ENCODE results near the gene FCRLB.
"Not testable (repeated sequence)": the region's sequence is repeated elsewhere in the genome, so short reads cannot be mapped to it uniquely, and the experiment has no call there.

The FCRLB gene

DNA sequence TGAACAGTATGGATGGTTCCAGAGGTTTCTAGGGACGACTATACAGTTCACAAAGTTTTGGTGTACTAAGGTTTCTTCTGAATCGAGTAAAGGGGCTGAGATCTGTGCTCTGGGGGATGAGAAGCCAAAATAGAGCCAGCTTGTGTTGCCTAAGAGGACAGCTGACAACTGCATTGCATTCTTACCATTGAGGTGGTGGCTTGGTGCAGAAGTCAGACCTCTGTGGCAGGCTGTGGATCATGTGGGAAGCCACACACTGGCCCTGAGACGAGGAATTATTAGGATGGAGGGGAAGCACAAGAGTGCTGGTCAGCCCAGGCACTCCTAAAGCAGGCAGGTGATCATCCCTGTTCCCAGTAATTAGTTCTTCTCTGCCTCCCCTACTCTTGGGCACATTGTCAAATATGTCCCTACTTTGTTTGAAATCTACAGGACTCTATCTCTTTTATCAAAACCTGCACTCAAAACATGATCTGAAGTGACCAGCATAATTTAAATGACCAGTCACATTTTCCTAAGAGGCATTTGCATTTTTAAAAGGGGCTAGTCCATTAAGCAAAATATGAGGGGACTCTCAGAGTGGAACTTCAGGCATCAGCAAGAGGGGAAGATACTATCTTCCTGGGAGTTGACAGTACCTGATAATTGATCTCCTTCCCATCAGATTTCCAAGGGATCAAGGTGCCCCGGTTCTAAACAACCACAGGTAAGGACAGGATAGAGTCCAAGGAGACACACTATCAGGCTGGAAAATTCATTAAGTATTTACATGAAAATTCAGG lies at the start of gene FCRLB:
Gene FCRLB (plus strand): TSS at position 589 of the 782 bp plus-strand sequence. CDS start 1,129 bp downstream, outside the sequence.
- DNase-seq (ENCODE audit: low read depth in 2 of 2): no peak

DNA sequence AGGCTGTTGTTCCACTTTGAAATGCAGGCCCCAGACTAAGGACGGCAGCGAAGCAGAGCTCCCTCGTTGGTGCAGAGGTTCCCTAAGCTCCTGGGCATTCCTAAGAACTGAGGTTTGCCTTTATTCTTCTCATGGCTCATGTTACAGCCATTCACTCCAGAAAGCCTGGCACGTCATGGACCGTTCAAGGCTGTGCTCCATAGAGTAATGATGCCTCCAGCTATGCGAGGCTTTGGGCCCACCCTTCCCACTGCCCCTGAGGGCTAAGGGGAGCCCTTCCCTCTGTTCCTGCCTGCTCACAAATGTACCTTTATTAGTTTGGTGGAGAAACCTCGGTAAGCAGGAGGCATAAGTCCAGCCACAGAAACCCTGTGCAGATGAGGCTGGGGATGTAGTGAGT lies 47.9 kb upstream of the FCRLB start:
- DNase-seq (ENCODE audit: low read depth in 2 of 2): not testable (repeated sequence)

- DNase-seq (ENCODE audit: low read depth in 2 of 2): not testable (repeated sequence)
Measured at GRCh38 chr1:161674447-161674846, 46.9 kb upstream of the FCRLB start.

DNA sequence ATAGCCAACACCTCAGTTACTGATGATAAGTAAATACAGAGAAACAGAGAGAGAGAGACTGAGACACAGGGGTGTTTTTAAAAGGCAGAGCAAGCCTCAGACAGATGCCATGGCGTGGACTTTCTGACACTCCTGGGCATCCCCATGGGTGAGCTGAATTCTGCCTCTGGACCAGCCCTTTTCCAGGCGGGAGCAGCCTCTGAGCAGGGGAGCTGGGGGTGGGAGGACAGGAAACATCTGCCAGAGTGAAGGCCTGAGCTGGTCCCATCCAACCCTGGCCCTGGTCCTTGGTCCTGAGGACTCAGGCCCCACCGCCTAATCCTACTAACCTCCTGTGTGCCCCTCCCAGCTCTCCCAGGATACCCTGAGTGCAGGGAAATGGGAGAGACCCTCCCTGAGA lies 46.4 kb upstream of the FCRLB start:
- DNase-seq (ENCODE audit: low read depth in 2 of 2): not testable (repeated sequence)

GRCh38 chr1:161676441-161676840 lies 44.9 kb upstream of the FCRLB start:
- DNase-seq (ENCODE audit: low read depth in 2 of 2): no peak

GRCh38 chr1:161676958-161677689 lies 44.2 kb upstream of the FCRLB start:
- DNase-seq (ENCODE audit: low read depth in 2 of 2): no peak

- DNase-seq (ENCODE audit: low read depth in 2 of 2): no peak
Measured at GRCh38 chr1:161678500-161678899, 42.8 kb upstream of the FCRLB start.

GRCh38 chr1:161681879-161682278 lies 39.5 kb upstream of the FCRLB start:
- DNase-seq (ENCODE audit: low read depth in 2 of 2): no peak

DNA sequence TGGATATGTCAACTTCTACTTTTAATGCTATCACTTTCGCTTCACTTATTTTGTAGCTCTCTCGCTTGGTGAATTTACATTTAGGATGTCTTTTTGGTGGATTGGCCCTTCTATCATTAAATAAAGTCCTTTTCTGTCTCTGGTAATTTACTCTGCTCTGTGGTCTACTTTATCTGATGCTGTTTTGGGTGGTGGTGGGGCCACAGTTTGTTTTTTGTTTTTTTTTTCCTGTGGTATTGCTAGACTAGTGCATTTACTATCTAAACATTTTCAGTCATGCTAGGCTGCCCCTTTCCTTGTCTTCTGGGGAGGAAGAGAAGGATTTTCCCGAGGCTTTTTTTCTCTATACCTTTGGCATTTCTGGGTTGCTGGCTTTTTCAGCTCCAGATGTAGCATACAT lies 32.4 kb upstream of the FCRLB start:
- no peak for DNase-seq (ENCODE audit: low read depth in 2 of 2)

DNA sequence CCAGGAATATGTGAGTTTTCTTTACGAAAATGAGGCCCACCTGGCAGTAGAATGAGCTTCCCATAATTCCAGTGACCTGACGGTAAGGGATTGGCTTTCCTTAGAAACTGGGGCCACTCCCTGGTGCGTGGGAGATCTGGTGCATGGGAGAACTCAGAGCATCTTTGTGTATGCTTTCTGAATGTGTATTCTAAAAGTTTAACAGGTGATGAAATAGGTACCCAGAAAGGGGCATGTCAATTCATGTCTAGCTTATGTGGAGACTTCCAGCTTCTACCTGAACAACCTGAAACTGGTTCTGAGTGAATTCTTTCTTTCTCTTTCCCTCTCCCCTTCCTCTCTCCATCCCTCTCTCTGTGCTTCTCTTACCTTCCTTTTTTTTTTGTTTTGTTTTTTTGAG lies 29.5 kb upstream of the FCRLB start:
- no peak for DNase-seq (ENCODE audit: low read depth in 2 of 2)

- DNase-seq (ENCODE audit: low read depth in 2 of 2): not testable (repeated sequence)
Measured at GRCh38 chr1:161693020-161693712, 28.2 kb upstream of the FCRLB start.

- DNase-seq (ENCODE audit: low read depth in 2 of 2): not testable (repeated sequence)
Measured at GRCh38 chr1:161698302-161698701, 23.0 kb upstream of the FCRLB start.

GRCh38 chr1:161702250-161702649 lies 19.1 kb upstream of the FCRLB start:
- DNase-seq (ENCODE audit: low read depth in 2 of 2): no peak

GRCh38 chr1:161705537-161705936 lies 15.8 kb upstream of the FCRLB start:
- DNase-seq (ENCODE audit: low read depth in 2 of 2): no peak

- no peak for DNase-seq (ENCODE audit: low read depth in 2 of 2)
Measured at GRCh38 chr1:161706113-161706481, 15.2 kb upstream of the FCRLB start.

DNA sequence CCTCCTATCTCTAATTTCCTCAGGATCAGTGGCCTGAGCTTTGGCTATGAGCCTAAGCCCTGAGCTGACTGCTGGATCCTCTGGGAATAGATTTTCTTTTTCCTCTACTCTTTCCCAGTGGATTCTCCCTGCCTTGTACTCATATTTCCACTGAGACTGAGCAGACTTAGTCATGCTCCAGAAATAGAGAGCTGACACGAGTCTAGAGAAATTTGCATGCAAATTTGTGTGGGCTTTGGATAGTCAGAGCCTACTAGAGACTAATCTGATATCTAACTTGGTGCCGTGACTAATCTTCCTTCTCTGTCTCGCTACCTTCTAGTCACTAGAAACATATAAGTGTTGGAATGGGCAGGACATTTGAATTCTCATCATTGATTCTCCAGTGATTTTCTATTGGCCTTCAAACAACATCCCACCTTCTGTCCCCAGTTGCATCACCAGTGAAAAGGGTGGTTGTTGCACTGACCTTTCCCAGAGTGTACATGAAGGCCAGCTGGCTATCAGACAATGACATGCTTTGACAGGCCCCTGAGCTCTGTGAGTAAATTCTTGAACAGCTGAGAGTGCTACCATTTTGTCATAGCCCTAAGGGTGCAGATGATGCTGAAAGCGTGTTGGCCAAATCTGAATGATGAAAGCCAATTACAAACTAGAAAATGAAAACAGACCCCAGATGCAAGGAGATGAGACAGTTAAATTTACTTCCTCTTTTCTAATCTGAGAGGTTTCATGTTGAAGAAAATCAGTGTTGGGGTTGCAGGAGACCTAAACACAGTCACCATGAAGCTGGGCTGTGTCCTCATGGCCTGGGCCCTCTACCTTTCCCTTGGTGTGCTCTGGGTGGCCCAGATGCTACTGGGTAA lies 14.6 kb upstream of the FCRLB start, which contains the start of gene FCRLA:
Gene FCRLA (plus strand): TSS at position 748 of the 866 bp plus-strand sequence. CDS start 36 bp downstream, at position 784.
- no peak for DNase-seq (ENCODE audit: low read depth in 2 of 2)

GRCh38 chr1:161707503-161707902 lies 13.8 kb upstream of the FCRLB start:
- no peak for DNase-seq (ENCODE audit: low read depth in 2 of 2)

GRCh38 chr1:161709373-161709772 lies 12.0 kb upstream of the FCRLB start:
- no peak for DNase-seq (ENCODE audit: low read depth in 2 of 2)

DNA sequence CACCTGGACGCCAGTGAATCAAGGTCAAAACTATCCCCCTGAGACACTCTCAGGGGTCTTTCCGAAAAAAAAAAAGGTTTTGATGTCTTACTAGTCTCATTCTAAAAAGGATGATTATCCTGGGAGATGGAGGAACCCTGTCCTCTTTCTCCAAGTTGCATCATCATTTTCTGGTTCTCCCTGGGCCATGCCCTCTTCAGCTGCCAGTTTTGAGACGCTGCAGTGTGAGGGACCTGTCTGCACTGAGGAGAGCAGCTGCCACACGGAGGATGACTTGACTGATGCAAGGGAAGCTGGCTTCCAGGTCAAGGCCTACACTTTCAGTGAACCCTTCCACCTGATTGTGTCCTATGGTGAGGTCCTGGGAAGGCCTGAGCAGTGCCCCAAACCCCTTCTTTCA lies 10.8 kb upstream of the FCRLB start:
- no peak for DNase-seq (ENCODE audit: low read depth in 2 of 2)

- DNase-seq (ENCODE audit: low read depth in 2 of 2): no peak
Measured at GRCh38 chr1:161718559-161719324, 2.6 kb upstream of the FCRLB start.

DNA sequence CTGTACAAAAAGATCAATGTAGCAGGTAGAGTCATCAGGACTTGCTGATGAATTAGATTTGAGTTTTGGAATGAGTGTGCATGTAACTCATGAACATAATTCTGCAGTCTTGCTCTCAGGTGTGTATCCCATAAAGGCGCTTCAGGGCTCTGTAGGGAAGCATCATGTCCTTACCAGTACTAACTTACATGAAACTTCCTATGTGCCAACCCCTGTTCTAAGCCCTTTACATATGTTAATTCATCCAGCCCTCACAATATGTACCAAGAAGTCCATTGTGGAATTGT lies 2.1 kb upstream of the FCRLB start:
- DNase-seq (ENCODE audit: low read depth in 2 of 2): no peak
